KOPT-K1 (cell line): Measurements from ENCODE around the gene BCL2L15.
"Not testable (repeated sequence)": the region's sequence is repeated elsewhere in the genome, so short reads cannot be mapped to it uniquely, and the experiment has no call there.

ENCODE experiments used
- H3K27ac ChIP-seq: fragments of 200-600 bp; sonication (generic); 2 replicates; pipeline ENCODE4 v1.5.1; 2016; ENCODE audit warnings: antibody characterized with exemption, mild to moderate bottlenecking, low read depth, low read length; ENCODE audit not compliant: poor library complexity, severe bottlenecking
- H3K36me3 ChIP-seq: fragments of 200-600 bp; sonication (generic); 2 replicates; pipeline ENCODE4 v1.5.1; 2017; ENCODE audit warnings: antibody characterized with exemption, mild to moderate bottlenecking, low read length, moderate library complexity; ENCODE audit not compliant: insufficient read depth
- H3K9me3 ChIP-seq: fragments of 200-600 bp; sonication (generic); 2 replicates; pipeline ENCODE4 v1.5.1; 2017; ENCODE audit warnings: antibody characterized with exemption, low read length, mild to moderate bottlenecking; ENCODE audit not compliant: insufficient read depth, poor library complexity, severe bottlenecking

The BCL2L15 gene

GRCh38 chr1:113861641-113862040 lies 25.7 kb downstream of the BCL2L15 start:
- Histone ChIP-seq H3K9me3 (no peaks in the 10 kb centered on the region), H3K36me3 (peaks cover 32% of the 10 kb centered on the region), H3K27ac (no peak overlapping the region)

- Histone ChIP-seq H3K9me3 (no peaks in the 10 kb centered on the region), H3K36me3 (peaks cover 40% of the 10 kb centered on the region), H3K27ac (no peak overlapping the region)
Measured at GRCh38 chr1:113860891-113861290, 26.5 kb downstream of the BCL2L15 start.

GRCh38 chr1:113859478-113860175 lies 27.8 kb downstream of the BCL2L15 start:
- H3K27ac ChIP-seq = no peak overlapping the region
- H3K36me3 ChIP-seq = peaks cover 52% of the 10 kb centered on the region
- H3K9me3 ChIP-seq = no peaks in the 10 kb centered on the region

- Histone ChIP-seq H3K36me3 (peaks cover 57% of the 10 kb centered on the region), H3K27ac (no peak overlapping the region)
Measured at GRCh38 chr1:113858982-113859381, 28.4 kb downstream of the BCL2L15 start.

GRCh38 chr1:113858418-113858817 lies 29.0 kb downstream of the BCL2L15 start:
- H3K36me3 ChIP-seq = peaks cover 56% of the 10 kb centered on the region
- H3K27ac ChIP-seq = no peak overlapping the region
- H3K9me3 ChIP-seq = no peaks in the 10 kb centered on the region

More at GRCh38 chr1:113858982-113859381, 28.4 kb downstream of the BCL2L15 start:
- no peaks in the 10 kb centered on the region for H3K9me3 ChIP-seq

GRCh38 chr1:113857776-113858175 lies 29.6 kb downstream of the BCL2L15 start:
- Histone ChIP-seq H3K9me3 (no peaks in the 10 kb centered on the region), H3K27ac (no peak overlapping the region), H3K36me3 (peaks cover 51% of the 10 kb centered on the region)

- Histone ChIP-seq H3K9me3 (no peaks in the 10 kb centered on the region), H3K36me3 (peaks cover 58% of the 10 kb centered on the region), H3K27ac (no peak overlapping the region)
Measured at GRCh38 chr1:113856401-113856790, 31.0 kb downstream of the BCL2L15 start.

GRCh38 chr1:113855630-113856400 lies 31.6 kb downstream of the BCL2L15 start:
- Histone ChIP-seq H3K36me3 (peaks cover 62% of the 10 kb centered on the region), H3K27ac (no peak overlapping the region), H3K9me3 (no peaks in the 10 kb centered on the region)

- H3K36me3 ChIP-seq = peaks cover 61% of the 10 kb centered on the region
- no peaks in the 10 kb centered on the region for H3K9me3 ChIP-seq
- no peak overlapping the region for H3K27ac ChIP-seq
Measured at GRCh38 chr1:113854234-113854633, 33.1 kb downstream of the BCL2L15 start.

GRCh38 chr1:113852694-113853093 lies 34.7 kb downstream of the BCL2L15 start:
- not testable (repeated sequence) for H3K9me3 ChIP-seq, H3K27ac ChIP-seq
- peaks cover 53% of the 10 kb centered on the region for H3K36me3 ChIP-seq

- H3K9me3 ChIP-seq = no peaks in the 10 kb centered on the region
- H3K36me3 ChIP-seq = peaks cover 46% of the 10 kb centered on the region
- H3K27ac ChIP-seq = peak overlapping the region; percentile 45
Measured at GRCh38 chr1:113850127-113850796, 37.1 kb downstream of the BCL2L15 start.

- Histone ChIP-seq H3K36me3 (peaks cover 39% of the 10 kb centered on the region), H3K27ac (no peak overlapping the region), H3K9me3 (no peaks in the 10 kb centered on the region)
Measured at GRCh38 chr1:113849072-113849471, 38.3 kb downstream of the BCL2L15 start.

GRCh38 chr1:113846391-113847035 lies 40.9 kb downstream of the BCL2L15 start:
- peaks cover 40% of the 10 kb centered on the region for H3K36me3 ChIP-seq
- no peaks in the 10 kb centered on the region for H3K9me3 ChIP-seq
- no peak overlapping the region for H3K27ac ChIP-seq

GRCh38 chr1:113836534-113836933 lies 50.8 kb downstream of the BCL2L15 start:
- Histone ChIP-seq H3K9me3 (no peaks in the 10 kb centered on the region), H3K36me3 (peaks cover 68% of the 10 kb centered on the region), H3K27ac (no peak overlapping the region)
